ENCODE results near the gene GPR87.

DNA sequence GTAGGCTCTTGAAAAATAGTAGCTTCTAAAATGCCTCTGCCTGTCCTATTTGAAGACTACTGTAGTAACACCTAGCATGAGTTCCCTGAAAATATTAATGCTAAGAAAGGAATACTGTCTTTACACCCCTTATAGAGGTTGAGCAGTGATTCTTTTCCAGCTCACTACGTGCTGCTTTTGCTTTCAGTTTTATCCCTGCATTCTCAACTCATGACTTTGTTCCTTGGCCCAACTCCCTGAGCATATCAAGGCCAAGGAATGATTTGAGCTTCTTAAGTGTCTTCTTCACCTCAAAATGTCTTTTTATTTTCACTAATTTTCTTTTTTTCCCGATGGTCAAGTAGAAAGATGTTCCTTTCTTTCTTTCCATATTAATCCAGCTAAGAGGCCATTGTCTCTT, 29.2 kb upstream of the GPR87 start:
- TF ChIP-seq MLX (CRISPR knock-in tag; IDR thresholded peaks at IDR 0.05) (no peak), JUN (CRISPR knock-in tag; IDR thresholded peaks at IDR 0.05) (no peak), EMX1 (CRISPR knock-in tag; IDR thresholded peaks at IDR 0.05) (no peak)
- TF ChIP-seq, protein P1, sequence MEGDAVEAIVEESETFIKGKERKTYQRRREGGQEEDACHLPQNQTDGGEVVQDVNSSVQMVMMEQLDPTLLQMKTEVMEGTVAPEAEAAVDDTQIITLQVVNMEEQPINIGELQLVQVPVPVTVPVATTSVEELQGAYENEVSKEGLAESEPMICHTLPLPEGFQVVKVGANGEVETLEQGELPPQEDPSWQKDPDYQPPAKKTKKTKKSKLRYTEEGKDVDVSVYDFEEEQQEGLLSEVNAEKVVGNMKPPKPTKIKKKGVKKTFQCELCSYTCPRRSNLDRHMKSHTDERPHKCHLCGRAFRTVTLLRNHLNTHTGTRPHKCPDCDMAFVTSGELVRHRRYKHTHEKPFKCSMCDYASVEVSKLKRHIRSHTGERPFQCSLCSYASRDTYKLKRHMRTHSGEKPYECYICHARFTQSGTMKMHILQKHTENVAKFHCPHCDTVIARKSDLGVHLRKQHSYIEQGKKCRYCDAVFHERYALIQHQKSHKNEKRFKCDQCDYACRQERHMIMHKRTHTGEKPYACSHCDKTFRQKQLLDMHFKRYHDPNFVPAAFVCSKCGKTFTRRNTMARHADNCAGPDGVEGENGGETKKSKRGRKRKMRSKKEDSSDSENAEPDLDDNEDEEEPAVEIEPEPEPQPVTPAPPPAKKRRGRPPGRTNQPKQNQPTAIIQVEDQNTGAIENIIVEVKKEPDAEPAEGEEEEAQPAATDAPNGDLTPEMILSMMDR (IDR thresholded peaks at IDR 0.05) = no peak
